Measurements from ENCODE around the gene TPP2.

The TPP2 gene

DNA sequence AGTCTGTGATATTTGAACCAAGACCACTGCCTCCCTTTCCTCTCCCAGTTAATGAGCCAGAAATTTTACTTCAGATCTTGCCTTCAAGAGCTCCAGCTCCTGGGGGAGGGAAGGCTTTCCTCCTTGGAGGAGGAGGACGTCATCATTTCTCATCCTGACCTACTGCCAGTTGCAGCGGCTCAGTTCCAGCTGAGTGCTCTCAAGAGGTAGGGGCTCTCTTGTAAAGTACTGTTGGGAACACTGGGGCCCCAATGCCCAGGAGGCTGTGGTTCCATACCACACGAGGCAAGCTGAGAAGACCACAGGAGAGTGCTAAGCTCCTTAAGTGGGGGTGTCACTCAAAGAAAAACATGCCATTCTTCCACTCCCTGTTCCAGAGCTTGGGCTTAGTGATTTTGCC, 61.9 kb downstream of the TPP2 start:
- peak in 1 of 2 experiments; percentile 20 for DNase-seq

DNA sequence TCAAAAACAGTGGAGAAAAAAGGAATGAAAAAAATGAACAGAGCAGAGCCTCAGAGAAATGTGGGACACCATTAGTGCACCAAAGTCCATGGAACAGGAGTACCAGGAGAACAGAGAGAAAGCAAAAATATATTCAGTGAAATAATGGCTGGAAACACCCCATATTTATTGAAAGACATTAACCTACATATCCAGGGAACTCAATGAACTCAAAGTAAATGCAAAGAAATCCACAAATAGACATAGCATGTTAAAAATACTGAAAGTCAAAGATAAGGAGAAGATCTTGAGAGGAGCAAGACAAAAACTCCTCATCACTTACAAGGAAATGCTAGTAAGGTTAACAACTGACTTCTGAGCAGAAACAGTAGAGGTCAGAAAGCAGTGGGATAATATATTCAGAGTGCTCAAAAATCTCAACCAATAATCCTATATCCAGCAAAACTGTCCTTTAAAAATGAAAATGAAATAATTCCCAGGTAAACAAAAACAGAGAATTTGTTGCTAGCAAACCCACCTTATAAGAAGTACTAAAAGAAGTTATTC, 62.5 kb downstream of the TPP2 start:
- no peak for DNase-seq

DNA sequence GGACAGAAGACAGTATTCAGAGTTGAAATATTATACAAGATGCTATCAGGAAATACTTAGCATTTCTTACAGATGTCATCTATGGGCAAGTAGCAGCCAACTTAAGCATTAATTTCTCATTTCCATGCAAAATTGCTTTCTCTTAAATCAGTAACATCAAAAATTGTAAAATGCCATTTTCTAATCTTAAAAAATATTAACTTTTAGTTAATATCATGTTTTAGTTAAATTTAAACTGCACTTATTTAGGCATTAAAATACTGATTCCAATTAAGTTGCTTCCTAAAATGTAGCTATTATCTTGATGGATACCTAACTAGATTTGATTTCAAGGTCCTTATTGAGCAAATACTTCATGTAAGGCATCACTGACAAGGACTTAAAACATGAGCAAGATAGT, 70.2 kb downstream of the TPP2 start:
- no peak for DNase-seq

DNA sequence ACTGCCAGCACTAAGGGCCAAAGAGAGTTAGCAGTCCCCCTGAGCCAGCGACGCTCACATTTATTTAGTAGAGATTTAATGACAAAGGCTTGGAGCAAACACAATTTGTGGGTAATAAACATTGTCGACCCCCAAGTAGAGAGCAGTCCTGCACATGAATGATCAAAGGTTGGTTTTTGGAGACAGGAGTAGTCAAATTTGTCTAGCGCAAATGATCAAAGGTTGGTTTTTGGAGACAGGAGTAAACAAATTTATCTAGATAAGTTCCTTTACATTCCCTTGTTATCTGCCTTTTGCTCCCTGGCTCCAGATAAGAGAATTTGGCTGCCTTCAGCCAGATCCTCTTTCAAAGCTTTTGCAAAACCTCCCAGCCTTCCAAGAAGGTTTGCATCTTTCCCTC, 71.1 kb downstream of the TPP2 start:
- DNase-seq, result no peak

DNA sequence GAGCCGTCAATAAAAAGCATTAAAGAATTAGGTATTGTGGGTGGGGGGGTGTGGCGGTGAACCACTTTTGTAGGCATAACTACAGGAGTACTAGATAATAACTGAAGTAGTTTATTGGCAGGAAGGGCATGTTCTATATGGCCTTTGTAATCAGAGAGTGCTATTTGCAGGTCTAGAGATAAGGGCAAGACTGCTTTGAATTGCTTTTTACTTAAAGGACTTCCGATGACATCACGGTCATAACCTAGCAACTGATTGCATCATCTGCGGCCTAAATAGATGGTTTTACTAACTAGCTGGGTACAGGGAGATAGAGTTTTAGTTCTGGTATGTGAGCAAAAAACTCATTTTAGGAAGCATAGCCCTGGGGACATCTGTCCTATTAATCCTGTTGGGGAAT, 73.3 kb downstream of the TPP2 start:
- DNase-seq, result no peak

DNA sequence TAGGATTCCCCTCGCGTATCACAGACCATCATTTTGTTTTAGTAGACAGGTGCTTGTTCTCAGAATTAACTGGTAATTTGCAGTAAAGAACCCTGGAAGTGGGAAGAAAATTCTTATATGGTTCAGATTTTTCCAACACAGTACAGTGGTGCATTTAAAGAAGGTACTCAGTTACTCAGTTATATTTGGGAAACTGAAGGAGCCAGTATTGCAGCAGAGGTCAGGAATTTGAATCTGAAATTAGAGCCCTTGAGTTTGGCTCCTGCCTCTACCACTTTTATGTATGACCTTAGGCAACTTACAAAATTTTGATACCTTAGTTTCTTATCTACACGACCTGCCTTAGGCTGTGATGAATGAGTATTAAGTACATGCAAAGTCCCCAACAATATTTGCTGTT, 78.3 kb downstream of the TPP2 start:
- no peak for DNase-seq

DNA sequence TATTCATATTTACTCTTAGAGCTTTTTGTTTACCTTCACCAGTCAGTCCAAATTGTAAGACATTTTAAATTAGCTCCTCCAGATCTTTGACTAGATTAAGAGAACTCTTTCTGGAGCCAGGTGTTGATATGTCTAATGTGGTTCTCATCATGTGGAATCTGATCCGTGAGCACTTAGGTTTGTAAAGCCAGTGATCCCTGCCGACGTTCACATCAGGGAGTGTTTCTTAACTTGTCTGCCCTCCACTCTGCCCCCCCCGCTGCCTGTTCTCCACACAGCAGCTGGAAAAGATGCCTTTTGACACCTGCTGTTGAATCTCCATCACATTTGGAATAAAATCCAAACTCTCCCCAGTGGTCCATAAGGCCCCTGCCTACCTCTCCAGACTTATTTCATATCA, 80.3 kb downstream of the TPP2 start:
- peak; percentile 59 to 90 for DNase-seq

DNA sequence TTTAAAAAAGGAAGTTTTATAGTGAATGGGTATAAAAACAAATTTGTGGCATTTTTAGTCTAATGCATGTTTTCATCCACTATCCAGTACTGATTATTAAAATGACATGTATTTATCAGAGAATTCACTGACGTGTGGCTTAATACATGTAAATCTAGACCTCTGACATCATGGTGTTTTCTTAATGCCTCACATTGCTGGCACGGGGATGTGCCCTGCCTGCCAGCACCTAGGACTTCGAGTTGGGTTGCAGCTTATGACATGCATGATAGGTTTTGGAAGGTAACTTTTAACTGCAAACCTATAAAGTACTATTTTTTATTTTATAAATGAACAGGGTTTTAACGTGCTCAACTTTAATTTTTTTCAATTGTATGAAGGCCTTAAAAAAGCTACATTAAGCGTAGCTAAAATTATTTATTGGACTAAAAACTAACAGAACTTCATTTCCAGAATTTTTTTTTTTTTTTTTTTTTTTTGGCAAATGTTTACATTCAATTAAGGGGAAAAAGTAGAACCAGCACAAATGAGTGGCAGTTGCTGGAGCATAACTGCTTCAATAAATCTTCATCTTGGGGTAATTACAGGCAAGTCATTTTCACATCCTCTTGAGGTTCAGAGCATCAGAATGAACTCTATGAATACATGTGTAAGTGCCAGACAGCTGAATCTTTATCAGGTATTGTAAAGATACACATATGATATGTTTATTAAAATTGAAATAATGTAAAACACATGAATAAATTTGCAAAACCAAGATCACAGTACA, 81.7 kb downstream of the TPP2 start:
- DNase-seq, result peak in 1 of 2 experiments; percentile 27

DNA sequence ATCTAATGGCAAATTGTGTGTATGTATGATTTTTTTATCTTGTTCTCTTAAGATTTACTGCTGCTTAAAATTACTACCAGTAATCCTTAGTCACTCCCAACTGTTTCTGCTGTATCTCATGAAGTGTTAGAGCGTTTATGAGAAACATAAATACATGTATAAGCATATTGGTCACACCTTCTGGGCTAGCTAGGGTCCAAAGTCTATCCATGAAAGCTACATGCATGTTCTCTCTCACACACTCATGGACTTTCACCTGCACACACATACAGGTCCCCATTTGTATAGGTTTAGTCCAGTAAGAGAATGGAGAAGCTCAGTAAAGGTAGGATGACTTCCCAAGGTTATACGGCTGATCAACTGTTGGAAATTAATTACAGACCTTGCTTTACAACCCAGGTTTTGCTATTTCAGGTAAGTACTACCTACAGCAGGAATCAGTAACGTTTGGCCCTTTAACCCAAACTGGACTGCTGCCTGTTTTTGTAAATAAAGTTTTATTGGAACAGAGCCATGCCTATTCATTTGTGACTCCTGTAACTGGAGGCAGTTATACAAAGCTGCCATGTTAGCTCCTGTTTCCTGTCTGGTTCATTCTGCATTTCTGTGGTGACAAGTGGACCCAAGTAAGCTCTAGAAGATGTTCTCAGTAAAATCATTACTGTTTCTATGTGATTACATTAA, 82.8 kb downstream of the TPP2 start:
- DNase-seq, result no peak

DNA sequence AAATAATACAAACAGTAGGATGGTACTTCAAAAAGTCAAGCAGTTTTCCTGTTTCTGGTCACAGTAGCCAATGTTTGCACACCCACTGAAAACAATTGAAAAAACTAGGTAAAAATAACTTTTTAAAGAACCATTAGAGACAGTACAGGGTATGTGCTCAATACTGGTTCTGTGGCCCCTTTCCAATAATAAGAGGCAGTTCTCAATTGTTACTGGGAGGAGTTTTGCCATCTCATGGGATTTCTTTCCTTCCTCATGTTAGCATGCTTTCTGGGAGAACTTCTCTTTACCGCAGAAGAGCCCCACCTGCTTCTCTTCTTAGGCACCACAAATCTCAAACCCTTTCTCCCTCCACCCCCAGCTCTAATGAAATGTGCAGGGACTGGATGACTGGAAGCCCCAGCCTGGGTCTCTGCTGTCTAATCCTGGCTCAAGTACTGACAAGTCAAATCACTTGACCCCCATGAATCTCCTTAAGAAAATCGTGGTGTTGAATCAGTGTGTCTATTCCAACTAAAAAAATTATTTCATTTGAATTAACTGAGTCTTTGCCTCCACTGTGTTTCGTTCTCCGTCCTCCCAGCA, 83.4 kb downstream of the TPP2 start:
- DNase-seq, result no peak

DNA sequence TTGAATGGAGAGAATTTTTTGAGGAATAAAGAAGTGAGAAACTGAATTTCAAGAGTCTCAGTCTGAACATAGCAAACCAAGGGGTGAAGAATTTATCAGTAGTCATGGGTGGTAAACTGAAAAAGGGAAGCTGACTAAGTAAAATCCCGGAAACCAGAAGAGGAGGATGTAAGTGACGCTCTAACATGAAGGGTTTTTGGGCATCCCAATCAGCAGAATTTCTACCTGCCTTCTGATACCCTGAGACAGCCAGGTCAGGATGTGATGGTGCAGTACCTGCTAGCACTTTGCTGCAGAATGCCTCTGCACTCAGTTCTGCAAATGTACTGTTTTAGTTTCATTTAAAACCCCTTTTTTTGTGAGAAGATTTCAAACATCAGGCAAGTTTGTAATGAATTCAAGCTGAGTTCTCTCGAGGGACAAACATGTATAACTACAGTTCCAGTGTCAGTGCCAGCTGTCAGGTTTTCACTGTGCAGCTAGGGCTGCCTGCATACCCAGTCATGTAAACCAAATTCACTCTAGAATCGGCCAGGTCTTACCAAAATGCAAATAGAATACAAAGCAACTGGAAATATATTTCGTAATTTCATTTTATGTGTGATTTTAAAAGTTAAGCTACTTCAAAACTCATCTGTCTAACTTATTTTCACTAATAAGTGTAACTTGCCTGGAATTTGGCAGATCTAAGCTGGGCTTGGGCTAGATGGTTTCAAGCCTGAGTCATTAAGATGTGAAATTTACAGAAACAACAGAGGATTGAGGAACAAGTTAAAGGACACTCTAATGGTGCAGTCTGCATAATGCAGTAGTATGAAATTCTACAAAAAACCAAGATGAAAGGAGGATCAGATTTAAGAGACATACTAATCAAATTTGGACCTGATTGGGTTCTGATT, 84.3 kb downstream of the TPP2 start:
- no peak for DNase-seq

DNA sequence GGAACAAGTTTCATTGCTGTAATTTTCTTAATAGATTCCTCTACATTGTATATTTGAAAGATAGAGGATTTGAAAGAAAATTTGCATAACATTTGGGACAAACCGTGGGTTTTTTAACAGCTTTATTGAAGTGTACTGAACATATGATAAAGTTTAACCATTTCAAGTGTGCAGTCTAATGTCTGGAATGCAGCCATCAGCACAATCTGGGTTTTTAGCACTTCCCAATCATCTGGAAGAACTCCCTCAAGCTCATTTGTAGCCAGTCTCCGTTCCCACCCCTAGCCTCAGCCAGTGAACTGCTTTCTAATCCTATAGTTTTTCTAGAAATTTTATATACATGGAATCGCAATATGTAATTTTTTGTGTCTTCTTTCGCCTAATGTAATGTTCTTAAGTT, 85.4 kb downstream of the TPP2 start:
- DNase-seq, result no peak

DNA sequence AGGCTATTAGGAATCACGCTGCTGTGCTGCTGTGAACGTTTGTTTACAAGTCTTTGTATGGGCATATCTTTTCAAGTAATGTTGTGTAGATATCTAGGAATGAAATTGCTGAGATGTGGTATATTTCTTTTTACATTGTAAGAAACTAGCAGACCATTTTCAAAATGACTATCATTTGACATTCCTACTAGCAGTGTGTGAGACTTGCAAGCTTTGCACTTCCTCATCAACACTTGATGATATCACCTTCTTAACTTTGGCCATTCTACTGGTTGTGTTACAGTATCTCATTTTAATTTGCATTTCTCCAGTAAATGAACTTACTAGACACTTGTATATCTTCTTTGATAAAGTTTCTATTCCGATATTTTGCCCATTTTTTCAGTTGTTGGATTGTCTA, 85.9 kb downstream of the TPP2 start:
- DNase-seq, result no peak

DNA sequence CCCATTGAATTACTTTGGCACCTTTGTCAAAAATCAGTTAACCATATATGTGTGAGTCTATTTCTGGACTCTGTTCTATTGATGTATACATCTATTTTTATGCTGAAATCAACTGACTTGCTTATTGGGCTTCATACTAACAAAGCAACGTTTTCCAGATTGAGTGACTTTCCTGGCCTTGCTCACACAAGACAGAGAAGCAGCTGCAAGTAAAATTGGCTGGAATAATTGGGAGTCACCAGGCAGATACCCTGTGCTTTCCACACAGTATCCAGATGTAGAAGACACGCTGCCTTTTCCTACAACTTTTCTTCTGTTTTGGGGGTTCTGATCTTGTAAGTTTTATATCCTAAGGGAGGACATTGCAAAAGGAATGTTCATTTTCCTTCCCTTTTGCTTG, 86.9 kb downstream of the TPP2 start:
- no peak for DNase-seq

DNA sequence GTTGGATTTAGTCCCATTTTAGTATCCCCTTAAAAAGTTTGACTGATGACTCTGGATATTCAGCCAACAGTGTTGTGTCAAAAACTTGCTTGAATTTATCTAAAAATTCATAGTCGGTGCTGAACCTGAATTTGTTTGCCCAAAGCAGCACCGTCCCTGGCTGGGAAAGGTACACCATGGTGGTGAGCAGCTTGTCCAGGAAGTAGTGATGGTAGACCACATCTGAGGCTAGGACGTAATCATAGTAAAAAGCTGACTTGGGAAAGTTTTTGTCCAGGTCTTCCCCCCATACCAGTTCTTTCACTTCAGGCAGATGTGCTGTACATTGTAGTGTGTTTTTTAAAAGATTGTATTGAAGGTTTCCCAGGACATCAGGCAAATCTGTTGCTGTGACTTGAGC, 89.2 kb downstream of the TPP2 start:
- DNase-seq, result no peak

DNA sequence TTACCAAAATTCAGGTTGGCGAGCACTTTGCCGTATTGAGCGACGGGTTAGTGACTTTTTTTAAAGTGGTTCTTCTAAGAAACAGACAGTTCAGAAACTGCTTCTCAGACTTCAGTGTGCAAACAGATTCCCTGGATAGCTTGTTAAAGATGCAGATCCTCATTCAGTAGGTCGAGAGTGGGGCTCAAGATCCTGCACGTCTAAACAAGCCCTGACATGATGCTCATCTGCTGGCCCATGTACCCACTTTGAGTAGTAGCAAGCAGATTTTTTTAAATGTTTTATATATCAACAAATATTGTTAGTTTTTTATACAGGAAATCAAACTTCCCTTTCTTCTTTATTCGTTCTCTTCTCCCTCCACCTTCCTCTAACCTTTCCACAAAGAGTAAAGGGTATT, 90.7 kb downstream of the TPP2 start:
- DNase-seq, result no peak

DNA sequence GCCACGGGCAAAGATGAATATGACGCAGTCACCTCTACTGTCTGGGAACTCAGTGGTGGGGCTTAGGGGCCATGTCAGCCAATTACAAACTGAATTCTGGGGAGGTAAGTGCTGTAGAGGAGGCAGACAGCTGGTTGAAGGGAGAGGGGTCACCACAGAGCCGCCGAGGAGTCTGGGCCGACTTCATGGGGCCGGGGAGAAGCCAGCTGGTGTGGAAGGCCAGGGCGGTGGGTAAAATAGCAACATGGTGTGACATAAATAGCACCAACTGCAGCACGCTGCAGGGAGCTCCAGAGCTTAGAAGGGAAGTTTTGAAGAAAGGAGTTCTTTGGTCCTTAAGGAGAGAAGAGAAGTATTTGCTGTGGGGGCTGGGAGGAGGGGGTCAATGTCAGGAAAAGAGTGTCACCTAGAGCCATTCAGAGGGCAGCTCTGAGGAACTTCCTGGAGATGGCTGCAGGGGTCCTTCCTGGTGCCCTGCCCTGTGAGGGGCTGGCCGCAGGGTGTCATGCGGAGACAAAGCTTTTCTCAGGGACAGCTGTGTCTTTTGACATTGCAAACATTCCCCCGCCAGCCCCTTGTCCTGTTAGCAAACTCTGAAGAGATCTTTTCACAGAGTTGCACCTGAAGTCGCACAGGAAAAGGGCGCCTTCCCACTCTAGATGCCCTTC, 91.7 kb downstream of the TPP2 start:
- DNase-seq, result no peak

DNA sequence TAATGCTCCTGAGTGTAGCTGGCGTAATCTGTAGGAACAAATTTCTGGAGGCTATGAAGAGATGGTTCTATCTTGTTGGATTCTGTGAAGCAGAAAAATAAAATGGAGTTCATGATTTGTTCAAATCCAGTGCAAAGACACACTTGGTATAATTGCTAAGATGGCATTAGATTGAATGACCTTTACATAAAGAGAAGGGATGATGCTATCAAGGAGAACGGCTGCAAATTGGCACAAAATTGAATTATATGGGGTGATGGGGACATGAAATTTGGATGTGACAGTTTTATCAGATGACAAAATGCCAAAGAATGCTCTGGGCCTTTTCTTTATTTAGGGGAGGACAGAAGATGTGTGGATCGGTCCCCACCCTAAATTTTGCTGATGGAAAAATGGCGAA, 94.1 kb downstream of the TPP2 start:
- no peak for DNase-seq

DNA sequence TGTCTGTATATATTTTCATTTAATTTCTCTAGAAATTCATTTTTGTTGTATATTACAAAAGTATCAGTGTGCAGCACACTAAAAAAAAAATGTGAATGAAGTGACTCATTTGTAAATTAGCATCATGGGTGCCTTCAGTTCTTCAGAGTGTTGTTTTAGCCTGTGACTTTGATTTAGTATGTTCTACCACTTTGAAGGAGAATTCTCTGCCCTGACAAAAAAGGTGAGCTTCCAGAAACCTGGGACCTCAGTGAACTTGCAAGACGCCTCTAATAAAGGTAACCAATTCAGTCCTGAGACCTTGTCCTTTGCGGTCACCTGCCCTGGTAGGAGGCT, 95.7 kb downstream of the TPP2 start:
- no peak for DNase-seq

DNA sequence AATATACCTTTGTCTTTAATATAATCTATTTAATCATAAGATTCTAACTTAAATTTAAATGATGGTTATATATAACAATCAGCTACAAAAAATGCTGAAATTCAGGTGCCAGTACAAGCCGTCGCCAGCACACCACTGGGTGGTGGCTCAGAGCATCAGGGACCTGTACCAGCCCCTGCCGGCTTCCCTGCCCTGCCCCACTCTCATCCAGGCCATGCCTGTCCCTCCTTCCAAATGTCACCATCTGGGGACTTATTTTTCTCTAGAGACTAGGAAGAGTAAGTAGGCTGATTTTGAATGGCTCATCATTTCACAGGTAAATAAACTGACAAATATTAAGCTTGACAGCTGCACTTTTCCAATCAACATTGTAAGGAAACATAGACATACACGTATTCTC, 96.5 kb downstream of the TPP2 start:
- DNase-seq, result no peak

DNA sequence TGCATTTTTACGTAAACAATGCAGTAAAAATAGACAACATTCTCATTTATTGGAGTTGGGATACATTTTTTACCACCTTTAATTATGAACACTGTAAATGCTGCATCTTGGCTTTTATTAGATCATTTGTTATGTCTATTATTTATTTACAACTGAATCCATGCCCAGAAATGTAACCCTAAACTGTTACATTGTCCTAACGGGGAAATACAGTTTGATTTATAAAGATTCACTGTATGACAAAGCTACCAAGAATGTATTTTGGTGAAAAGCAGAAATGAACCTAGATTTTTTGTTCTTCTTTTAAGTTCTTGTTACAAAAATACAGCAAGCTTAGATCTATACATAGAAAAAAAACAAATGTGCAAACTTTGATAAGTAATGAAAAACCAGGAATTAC, 97.0 kb downstream of the TPP2 start:
- DNase-seq, result no peak

DNA sequence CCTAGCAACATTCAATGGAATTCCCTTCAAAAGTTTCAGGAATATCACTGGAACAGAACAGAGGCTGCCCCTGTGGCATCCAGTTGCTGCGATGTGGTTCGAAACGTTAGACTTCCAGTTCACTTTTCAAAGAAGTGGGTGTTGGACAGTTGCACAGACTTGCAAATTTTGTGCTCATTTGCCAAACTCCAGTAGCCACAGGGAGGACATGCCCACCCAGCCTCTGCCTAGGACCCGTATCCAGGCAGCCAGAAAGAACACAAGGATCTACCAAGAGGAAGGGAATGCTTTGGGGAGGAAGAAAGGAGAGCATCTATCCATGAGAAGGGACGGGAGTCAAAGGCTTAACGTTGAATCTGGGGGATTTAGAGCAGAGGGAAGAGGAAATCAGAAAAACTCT, 98.2 kb downstream of the TPP2 start, which contains the start of gene METTL21C:
Gene METTL21C (minus strand): TSS at position 108 of the 400 bp plus-strand sequence. CDS start 546 bp downstream, outside the sequence.
- no peak for DNase-seq
